HepG2 (cell line): ENCODE data around the gene TECTA. TPM values are rescaled to one million over a fixed set of nuclear protein-coding genes. Genes with fewer than 3 reads are reported as not detected.

Source experiments
- ATAC-seq: fragments of 200-7000 bp; cut with Tn5 transposase; 3 replicates; pipeline ENCODE4 v1.9.1; 2020; ENCODE audit warnings: mild to moderate bottlenecking, moderate library complexity
- BruUV-seq: library from RNA; stranded (reverse); fragments of 400-500 nt; replicated peaks from 2 replicates; lab custom pipeline; 2021; lab: Mats Ljungman, UMichigan
- CTCF ChIA-PET: fragments of 300-600 bp; formaldehyde crosslinking; extraction: SDS; loops from one replicate; lab custom pipeline; 2021; ENCODE audit warnings: low total read pairs, inconsistent platforms, low intra/inter-chr PET ratio; lab: Yijun Ruan, JAX
- POLR2A ChIA-PET: fragments of 350-600 bp; sonication (Branson Sonifier 250); formaldehyde crosslinking; loops from one replicate; lab custom pipeline; 2020; ENCODE audit warnings: antibody characterized with exemption, inconsistent platforms; lab: Yijun Ruan, JAX
- DNase-seq: peaks from one replicate; pipeline ENCODE4 v3.0.0-alpha.2; 2015; ENCODE audit warnings: low spot score
- FAIRE-seq: peaks from 3 replicates; lab custom pipeline; 2011; peaks lifted over from hg19 to GRCh38; lab: Jason Lieb, UNC
- H2AFZ ChIP-seq: one replicate; pipeline ENCODE4 v1.6.1; 2011; ENCODE audit warnings: low read length, inconsistent platforms
- H3K27ac ChIP-seq: fragments of 300-600 bp; 3 replicates; pipeline ENCODE4 v1.8.0; 2011; ENCODE audit warnings: mixed run types, mild to moderate bottlenecking, mixed read lengths, low read length, inconsistent platforms; ENCODE audit not compliant: insufficient read depth; ENCODE audit errors: extremely low read length
- H3K27me3 ChIP-seq, 2 experiments: fragments of 200-600 bp in 1 of 2; 2 replicates in 1 of 2; 3 replicates in 1 of 2; pipeline versions ENCODE4 v1.6.0 to v1.8.0; 2011; ENCODE audit warnings: low read length in 2 of 2, mild to moderate bottlenecking in 2 of 2, moderate library complexity in 2 of 2, inconsistent platforms in 1 of 2; ENCODE audit not compliant: insufficient read depth in 2 of 2, control insufficient read depth in 1 of 2
- H3K36me3 ChIP-seq, 2 experiments: fragments of 200-600 bp in 1 of 2; replicated peaks in 1 of 2; 2 replicates in 1 of 2; 3 replicates in 1 of 2; pipeline versions ENCODE4 v1.5.1 to v1.8.0; 2011; ENCODE audit warnings: low read length in 2 of 2, inconsistent platforms in 1 of 2; ENCODE audit not compliant: insufficient read depth in 2 of 2, control insufficient read depth in 1 of 2
- H3K4me1 ChIP-seq: 2 replicates; pipeline ENCODE4 v1.5.1; 2012; ENCODE audit warnings: low read length, inconsistent platforms; ENCODE audit not compliant: insufficient read depth
- H3K4me2 ChIP-seq: 2 replicates; pipeline ENCODE4 v1.6.0; 2011; ENCODE audit warnings: low read depth, low read length, inconsistent platforms
- H3K4me3 ChIP-seq, 3 experiments: fragments of 200-600 bp in 1 of 3; sonication (generic), shearing (Covaris generic) in 1 of 3; replicated peaks in 1 of 3; 2 replicates each; pipeline ENCODE4 v1.5.1; 2011 to 2016; ENCODE audit warnings: low read length in 3 of 3, inconsistent platforms in 2 of 3, low read depth in 2 of 3, mild to moderate bottlenecking in 2 of 3, control low read depth in 1 of 3, mixed read lengths in 1 of 3; ENCODE audit not compliant: insufficient read depth in 1 of 3
- H3K79me2 ChIP-seq: one replicate; pipeline ENCODE4 v1.6.1; 2011; ENCODE audit warnings: low read length, inconsistent platforms; ENCODE audit not compliant: insufficient read depth
- H3K9ac ChIP-seq: 2 replicates; pipeline ENCODE4 v1.6.0; 2011; ENCODE audit warnings: mild to moderate bottlenecking, low read depth, low read length, inconsistent platforms; ENCODE audit not compliant: insufficient read depth
- H3K9me3 ChIP-seq: 2 replicates; pipeline ENCODE4 v1.5.1; 2012; ENCODE audit warnings: mild to moderate bottlenecking, low read length
- H4K20me1 ChIP-seq: 2 replicates; pipeline ENCODE4 v1.6.0; 2011; ENCODE audit warnings: inconsistent platforms, mild to moderate bottlenecking, low read length, moderate library complexity; ENCODE audit not compliant: insufficient read depth
- ERF ChIP-seq: IDR thresholded peaks from 2 replicates; pipeline ENCODE4 v1.6.1; 2018; ENCODE audit warnings: missing biosample characterization, missing genetic modification reagents
- MAFK ChIP-seq, 2 experiments: IDR thresholded peaks in 1 of 2; conservative IDR thresholded peaks in 1 of 2; 2 replicates each; pipeline ENCODE4 v1.6.1; 2011; ENCODE audit warnings: improper control_type of control experiment in 2 of 2, low read length in 2 of 2
- MXD4 ChIP-seq: IDR thresholded peaks from 2 replicates; pipeline ENCODE4 v1.6.1; 2016; ENCODE audit warnings: mild to moderate bottlenecking, missing biosample characterization, missing genetic modification reagents
- NFE2 ChIP-seq: sonication (generic); formaldehyde crosslinking; IDR thresholded peaks from 2 replicates; pipeline ENCODE4 v1.4.0; 2020; ENCODE audit warnings: missing genetic modification reagents
- NR2F2 ChIP-seq: IDR thresholded peaks from 2 replicates; pipeline ENCODE4 v1.6.1; 2012; ENCODE audit warnings: low read depth, inconsistent platforms, borderline replicate concordance
- POLR2G ChIP-seq: fragments of 200-400 bp; formaldehyde crosslinking; IDR thresholded peaks from 2 replicates; pipeline ENCODE4 v1.6.1; 2018; ENCODE audit warnings: mild to moderate bottlenecking, low read depth, low read length, moderate library complexity
- SAFB2 ChIP-seq: sonication (generic); formaldehyde crosslinking; IDR thresholded peaks from 2 replicates; pipeline ENCODE4 v1.5.1; 2020; ENCODE audit warnings: missing genetic modification reagents, low read depth, mild to moderate bottlenecking, borderline replicate concordance
- SNAPC2 ChIP-seq: sonication (generic); formaldehyde crosslinking; IDR thresholded peaks from 2 replicates; pipeline ENCODE4 v1.8.1; 2022; ENCODE audit warnings: mild to moderate bottlenecking, missing genetic modification reagents
- SRSF9 ChIP-seq: fragments of 200-400 bp; formaldehyde crosslinking; IDR thresholded peaks from 2 replicates; pipeline ENCODE4 v1.6.1; 2018; ENCODE audit warnings: borderline replicate concordance, mild to moderate bottlenecking, low read depth, low read length; ENCODE audit not compliant: insufficient read depth, poor library complexity, severe bottlenecking
- ZNF205 ChIP-seq: IDR thresholded peaks from 2 replicates; pipeline ENCODE4 v1.6.1; 2018; ENCODE audit warnings: missing biosample characterization, missing genetic modification reagents
- ZNF605 ChIP-seq: sonication (generic); formaldehyde crosslinking; IDR thresholded peaks from 2 replicates; pipeline ENCODE4 v1.8.0; 2022; ENCODE audit warnings: mild to moderate bottlenecking, missing genetic modification reagents
- WGBS: methylation state at CpG from one replicate; pipeline ENCODE4 v1.1.6; 2017; ENCODE audit warnings: low lambda C conversion rate; 5-methylcytosine and 5-hydroxymethylcytosine counted together
- in situ Hi-C: cut with HindIII; loops from 2 replicates; pipeline ENCODE4 v1.10.0; 2017; ENCODE audit warnings: low pct_unique_long_range_greater_than_20kb; ENCODE audit not compliant: extremely low pct_ligation_motif_present
- intact Hi-C: fragments of 100-400 bp; cut with micrococcal nuclease; formaldehyde crosslinking; loops from one replicate; pipeline ENCODE4 v1.10.0; 2022; ENCODE audit not compliant: unreplicated experiment
- polyA plus RNA-seq, 8 experiments: library from polyadenylated mRNA; depleted of rRNA in 3 of 8; stranded (reverse) in 7 of 8; unstranded in 1 of 8; fragments of >200 nt; fragmentation: Illumina TruSeq in 4 of 8; extraction: Trizol in 4 of 8; gene quantifications; 2 replicates each; pipeline versions ENCODE4 v1.2.1 to v1.2.3, GENCODE V29; 2011 to 2016; ENCODE audit warnings: low read depth in 4 of 8, missing spikeins in 1 of 8, mixed read lengths in 1 of 8; ENCODE audit not compliant: insufficient read depth in 1 of 8
- total RNA-seq, 5 experiments: library from RNA; depleted of rRNA; stranded (reverse); fragments of >200 nt; fragmentation: Illumina TruSeq; extraction: Trizol; gene quantifications; 2 replicates each; pipeline ENCODE4 v1.2.3, GENCODE V29; 2016; ENCODE audit warnings: low read depth in 1 of 5

The TECTA gene
- total and polyA plus RNA-seq, 2 of the 13 experiments (the other 11 are each of a cell fraction or from before 2014, with no cell fraction given): 0.04 to 0.17 TPM

GRCh38 chr11:121109471-121109870 is 8.4 kb downstream of the TECTA start:
- Histone ChIP-seq H4K20me1 (no peaks in the 10 kb centered on the region), H3K27ac (no peak overlapping the region), H3K4me2 (no peak overlapping the region), H3K4me3 (no peak overlapping the region), H3K4me1 (no peaks in the 10 kb centered on the region), H2AFZ (no peak overlapping the region), H3K36me3 (no peaks in the 10 kb centered on the region), H3K9ac (no peak overlapping the region), H3K9me3 (no peaks in the 10 kb centered on the region), H3K79me2 (no peaks in the 10 kb centered on the region), H3K27me3 (peaks cover 0 to 15% of the 10 kb centered on the region in 2 experiments; a peak in 1 of 5 replicates)
- no TSS peak for BruUV-seq
- intact Hi-C loops (no loop called here), in situ Hi-C loops (no loop called here)
- ChIA-PET POLR2A (no interaction called here), CTCF (no interaction called here)
- 46% methylated on average over 2 of the region's 2 CpGs for WGBS
- TF ChIP-seq SAFB2 (CRISPR knock-in tag) (no peak), SNAPC2 (no peak), NFE2 (CRISPR knock-in tag) (no peak), ZNF205 (CRISPR knock-in tag) (no peak), MXD4 (CRISPR knock-in tag) (no peak), NR2F2 (no peak)
- DNase-seq (no peak), ATAC-seq (no peak), FAIRE-seq (no peak)

GRCh38 chr11:121109916-121110586 is 9.0 kb downstream of the TECTA start:
- POLR2A ChIA-PET: no interaction called here
- BruUV-seq: no TSS peak
- in situ Hi-C loops (loop anchor here (5.0 kb wide), 1 partner anchor 168 kb away; no protein-coding TSS in a partner anchor), intact Hi-C loops (loop anchor here (10.0 kb wide), 1 partner anchor 85 kb away; no protein-coding TSS in a partner anchor)
- WGBS: 31% methylated on average over 7 of the region's 7 CpGs
- no peak overlapping the region for H3K27ac ChIP-seq
- H3K9ac ChIP-seq: no peak overlapping the region
- H3K4me3 ChIP-seq: no peak overlapping the region
- H2AFZ ChIP-seq: no peak overlapping the region
- H3K36me3 ChIP-seq: no peaks in the 10 kb centered on the region
- H3K79me2 ChIP-seq: no peaks in the 10 kb centered on the region
- H3K27me3 ChIP-seq: peaks cover 0 to 15% of the 10 kb centered on the region in 2 experiments; a peak in 1 of 5 replicates
- no peak for DNase-seq
- CTCF ChIA-PET: no interaction called here
- no peak for ATAC-seq
- no peak overlapping the region for H3K4me2 ChIP-seq
- no peaks in the 10 kb centered on the region for H4K20me1 ChIP-seq
- H3K4me1 ChIP-seq: no peaks in the 10 kb centered on the region
- no peaks in the 10 kb centered on the region for H3K9me3 ChIP-seq
- TF ChIP-seq SRSF9 (no peak), MAFK (conservative IDR thresholded peaks at IDR 0.05 in 1 of 2, IDR thresholded peaks at IDR 0.05 in 1 of 2; ENCODE audit: low read length in 2 of 2) (peak; percentile 21 to 68; a peak in 3 of 4 replicates), POLR2G (no peak), ERF (no peak), ZNF605 (CRISPR knock-in tag) (no peak)
- no peak for FAIRE-seq
